HUES64 (cell line): Measurements from ENCODE around the gene PTPRN2.

Experiments used
- H3K27ac ChIP-seq: 2 replicates; pipeline ENCODE4 v1.7.0; 2013; ENCODE audit warnings: low read depth, low read length, inconsistent platforms
- H3K27me3 ChIP-seq: 2 replicates; pipeline ENCODE4 v1.6.1; 2013; ENCODE audit warnings: mild to moderate bottlenecking, low read length; ENCODE audit not compliant: insufficient read depth
- H3K36me3 ChIP-seq: 2 replicates; pipeline ENCODE4 v1.6.1; 2013; ENCODE audit warnings: mild to moderate bottlenecking, low read length; ENCODE audit not compliant: insufficient read depth
- H3K4me1 ChIP-seq: 2 replicates; pipeline ENCODE4 v1.6.1; 2013; ENCODE audit warnings: mild to moderate bottlenecking, low read length, moderate library complexity; ENCODE audit not compliant: insufficient read depth
- H3K4me3 ChIP-seq: 2 replicates; pipeline ENCODE4 v1.5.1; 2013; ENCODE audit warnings: mild to moderate bottlenecking, low read length, moderate library complexity
- H3K9ac ChIP-seq: 2 replicates; pipeline ENCODE4 v1.6.1; 2013; ENCODE audit warnings: mild to moderate bottlenecking, low read depth, low read length
- H3K9me3 ChIP-seq: 2 replicates; pipeline ENCODE4 v1.6.1; 2013; ENCODE audit warnings: low read depth, low read length; ENCODE audit not compliant: insufficient read depth
- WGBS: fragments of 150-250, 120-280 bp; methylation state at CpG from one replicate; pipeline ENCODE4 v1.1.7; 2013; ENCODE audit warnings: missing lambda C conversion rate; 5-methylcytosine and 5-hydroxymethylcytosine counted together

The PTPRN2 gene

GRCh38 chr7:157515342-157516041 is 1072.1 kb downstream of the PTPRN2 start:
- H3K9ac ChIP-seq = no peak overlapping the region
- WGBS = 75% methylated on average over 21 of the region's 21 CpGs
- H3K27me3 ChIP-seq = no peaks in the 10 kb centered on the region

GRCh38 chr7:157514746-157515145 is 1072.9 kb downstream of the PTPRN2 start:
- Histone ChIP-seq H3K9me3 (peaks cover 63% of the 10 kb centered on the region), H3K27me3 (no peaks in the 10 kb centered on the region), H3K4me3 (no peak overlapping the region), H3K27ac (no peak overlapping the region), H3K36me3 (no peaks in the 10 kb centered on the region), H3K9ac (no peak overlapping the region), H3K4me1 (no peaks in the 10 kb centered on the region)
- 84% methylated on average over 6 of the region's 6 CpGs for WGBS

More at GRCh38 chr7:157515342-157516041, 1072.1 kb downstream of the PTPRN2 start:
- Histone ChIP-seq H3K4me1 (no peaks in the 10 kb centered on the region), H3K4me3 (no peak overlapping the region), H3K27ac (no peak overlapping the region), H3K9me3 (peaks cover 65% of the 10 kb centered on the region), H3K36me3 (no peaks in the 10 kb centered on the region)

GRCh38 chr7:157514306-157514705 is 1073.3 kb downstream of the PTPRN2 start:
- WGBS = 75% methylated on average over 11 of the region's 11 CpGs
- no peak overlapping the region for H3K27ac ChIP-seq
- no peak overlapping the region for H3K4me3 ChIP-seq
- no peak overlapping the region for H3K9ac ChIP-seq
- no peaks in the 10 kb centered on the region for H3K36me3 ChIP-seq
- H3K9me3 ChIP-seq = peaks cover 64% of the 10 kb centered on the region
- no peaks in the 10 kb centered on the region for H3K4me1 ChIP-seq
- H3K27me3 ChIP-seq = no peaks in the 10 kb centered on the region

- Histone ChIP-seq H3K4me1 (no peaks in the 10 kb centered on the region), H3K36me3 (no peaks in the 10 kb centered on the region), H3K27ac (no peak overlapping the region), H3K9ac (no peak overlapping the region), H3K9me3 (peaks cover 60% of the 10 kb centered on the region), H3K4me3 (no peak overlapping the region), H3K27me3 (no peaks in the 10 kb centered on the region)
- WGBS = 90% methylated on average over 16 of the region's 16 CpGs
These were observed 1073.9 kb downstream of the PTPRN2 start for GRCh38 chr7:157513682-157514081.

- Histone ChIP-seq H3K4me3 (no peak overlapping the region), H3K27ac (no peak overlapping the region), H3K4me1 (no peaks in the 10 kb centered on the region), H3K27me3 (no peaks in the 10 kb centered on the region), H3K9me3 (peaks cover 60% of the 10 kb centered on the region), H3K9ac (no peak overlapping the region), H3K36me3 (no peaks in the 10 kb centered on the region)
- WGBS = 67% methylated on average over 18 of the region's 18 CpGs
These were observed 1074.4 kb downstream of the PTPRN2 start for GRCh38 chr7:157513162-157513621.

- H3K36me3 ChIP-seq = no peaks in the 10 kb centered on the region
- H3K27ac ChIP-seq = no peak overlapping the region
- no peaks in the 10 kb centered on the region for H3K27me3 ChIP-seq
- H3K9me3 ChIP-seq = peaks cover 62% of the 10 kb centered on the region
- no peak overlapping the region for H3K9ac ChIP-seq
- whole genome bisulfite sequencing = 93% methylated on average over 1 of the region's 2 CpGs
- no peak overlapping the region for H3K4me3 ChIP-seq
- no peaks in the 10 kb centered on the region for H3K4me1 ChIP-seq
These were observed 1078.4 kb downstream of the PTPRN2 start for GRCh38 chr7:157509226-157509625.

- Histone ChIP-seq H3K4me1 (no peaks in the 10 kb centered on the region), H3K36me3 (no peaks in the 10 kb centered on the region), H3K27me3 (no peaks in the 10 kb centered on the region), H3K27ac (no peak overlapping the region), H3K9me3 (peaks cover 60% of the 10 kb centered on the region), H3K9ac (no peak overlapping the region), H3K4me3 (no peak overlapping the region)
- WGBS = 82% methylated on average over 11 of the region's 11 CpGs
These were observed 1079.1 kb downstream of the PTPRN2 start for GRCh38 chr7:157508477-157508881.

GRCh38 chr7:157507987-157508386 is 1079.6 kb downstream of the PTPRN2 start:
- H3K36me3 ChIP-seq = no peaks in the 10 kb centered on the region
- no peak overlapping the region for H3K27ac ChIP-seq
- H3K4me3 ChIP-seq = no peak overlapping the region
- H3K27me3 ChIP-seq = no peaks in the 10 kb centered on the region
- no peaks in the 10 kb centered on the region for H3K4me1 ChIP-seq
- 68% methylated on average over 5 of the region's 5 CpGs for WGBS
- peaks cover 62% of the 10 kb centered on the region for H3K9me3 ChIP-seq
- no peak overlapping the region for H3K9ac ChIP-seq

GRCh38 chr7:157506268-157506667 is 1081.4 kb downstream of the PTPRN2 start:
- no peaks in the 10 kb centered on the region for H3K36me3 ChIP-seq
- no peak overlapping the region for H3K9ac ChIP-seq
- H3K27ac ChIP-seq = no peak overlapping the region
- H3K9me3 ChIP-seq = peaks cover 77% of the 10 kb centered on the region
- 64% methylated on average over 6 of the region's 6 CpGs for WGBS
- no peaks in the 10 kb centered on the region for H3K27me3 ChIP-seq
- no peak overlapping the region for H3K4me3 ChIP-seq
- no peaks in the 10 kb centered on the region for H3K4me1 ChIP-seq

GRCh38 chr7:157505646-157506045 is 1082.0 kb downstream of the PTPRN2 start:
- H3K9ac ChIP-seq = no peak overlapping the region
- H3K27me3 ChIP-seq = no peaks in the 10 kb centered on the region
- H3K36me3 ChIP-seq = no peaks in the 10 kb centered on the region
- H3K9me3 ChIP-seq = peaks cover 78% of the 10 kb centered on the region
- H3K4me1 ChIP-seq = no peaks in the 10 kb centered on the region
- H3K27ac ChIP-seq = no peak overlapping the region
- WGBS = no CpG with 5 or more reads among the region's 1 CpG
- H3K4me3 ChIP-seq = no peak overlapping the region

- Histone ChIP-seq H3K36me3 (no peaks in the 10 kb centered on the region), H3K4me3 (no peak overlapping the region), H3K9me3 (peaks cover 85% of the 10 kb centered on the region), H3K4me1 (no peaks in the 10 kb centered on the region), H3K9ac (no peak overlapping the region), H3K27ac (no peak overlapping the region), H3K27me3 (no peaks in the 10 kb centered on the region)
- 81% methylated on average over 4 of the region's 4 CpGs for WGBS
These were observed 1084.4 kb downstream of the PTPRN2 start for GRCh38 chr7:157503229-157503628.

GRCh38 chr7:157502701-157503111 is 1084.9 kb downstream of the PTPRN2 start:
- no peak overlapping the region for H3K27ac ChIP-seq
- H3K4me1 ChIP-seq = no peaks in the 10 kb centered on the region
- no peak overlapping the region for H3K9ac ChIP-seq
- 73% methylated on average over 12 of the region's 12 CpGs for WGBS
- H3K4me3 ChIP-seq = no peak overlapping the region
- H3K9me3 ChIP-seq = peaks cover 85% of the 10 kb centered on the region
- no peaks in the 10 kb centered on the region for H3K27me3 ChIP-seq
- no peaks in the 10 kb centered on the region for H3K36me3 ChIP-seq
